Ascending aorta (tissue), 2 donors: Measurements from ENCODE around the gene NPAS3. TPM values are rescaled to one million over a fixed set of nuclear protein-coding genes. Genes with fewer than 3 reads are reported as not detected.

Experiments
- DNase-seq, 2 donors: peaks; one replicate each; pipeline ENCODE4 v3.0.0-alpha.2; 2019; ENCODE audit warnings: low spot score in 2 of 2
- H3K27ac ChIP-seq, 2 donors: fragments of 200-600 bp; sonication (generic); one replicate each; pipeline ENCODE4 v1.5.1; 2016 to 2017; ENCODE audit warnings: mild to moderate bottlenecking in 1 of 2
- H3K27me3 ChIP-seq: fragments of 200-600 bp; sonication (generic); one replicate; pipeline ENCODE4 v1.5.1; 2017
- H3K36me3 ChIP-seq, 2 donors: fragments of 200-600 bp; sonication (generic); one replicate each; pipeline ENCODE4 v1.5.1; 2016
- H3K4me1 ChIP-seq, 2 donors: fragments of 200-600 bp; sonication (generic); one replicate each; pipeline ENCODE4 v1.5.1; 2016 to 2017; ENCODE audit warnings: mild to moderate bottlenecking in 1 of 2
- H3K4me3 ChIP-seq, 2 donors: fragments of 200-600 bp; sonication (generic); one replicate each; pipeline ENCODE4 v1.5.1; 2016 to 2017; ENCODE audit warnings: mild to moderate bottlenecking in 1 of 2
- H3K9me3 ChIP-seq, 2 donors: fragments of 200-600 bp; sonication (generic); one replicate each; pipeline ENCODE4 v1.5.1; 2016
- CTCF ChIP-seq, 3 experiments: fragments of 200-600 bp in 2 of 3; fragments of 450-650 bp in 1 of 3; sonication (generic) in 2 of 3; IDR thresholded peaks; one replicate each; pipeline ENCODE4 v1.5.1; 2016 to 2019; ENCODE audit warnings: antibody characterized with exemption in 3 of 3, mild to moderate bottlenecking in 1 of 3, moderate library complexity in 1 of 3
- intact Hi-C: fragments of 100-400 bp; cut with DNase I; formaldehyde crosslinking; loops from one replicate; pipeline ENCODE4 v1.15.1; 2023
- total RNA-seq: library from RNA; depleted of rRNA; stranded (reverse); fragments of >200 nt; gene quantifications from one replicate; pipeline ENCODE4 v1.1.0, GENCODE V29; 2016

Gene NPAS3
- total RNA-seq, 1 donor from 2014 or later = not detected

GRCh38 chr14:33704481-33704880, 765.8 kb downstream of the NPAS3 start:
- no peak for TF ChIP-seq CTCF (IDR thresholded peaks at IDR 0.05)
- intact Hi-C loops = no loop called here
- no peak overlapping the region for H3K4me3 ChIP-seq
- H3K27ac ChIP-seq = no peak overlapping the region
- no peaks in the 10 kb centered on the region for H3K27me3 ChIP-seq
- H3K36me3 ChIP-seq = no peaks in the 10 kb centered on the region
- H3K9me3 ChIP-seq = no peaks in the 10 kb centered on the region
- H3K4me1 ChIP-seq = no peaks in the 10 kb centered on the region
- DNase-seq = no peak

DNA sequence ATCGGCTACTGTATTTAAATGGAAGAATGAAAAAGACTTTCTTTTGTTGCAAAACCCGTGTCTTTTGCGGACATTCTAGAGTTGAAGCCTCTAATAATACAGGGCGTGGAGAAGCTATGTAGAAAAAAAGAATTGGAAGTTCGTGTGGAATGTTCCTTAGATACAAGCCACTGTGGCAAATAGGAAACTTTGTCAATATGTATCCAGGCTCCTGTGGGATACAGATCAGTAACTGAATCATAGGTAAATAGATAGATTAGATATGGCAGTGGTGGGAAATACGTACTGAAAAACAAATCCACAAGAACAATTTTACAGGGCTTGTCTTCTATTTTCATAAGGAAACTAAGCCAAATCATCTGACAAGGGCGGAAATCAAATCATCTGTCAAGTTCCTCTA, 766.8 kb downstream of the NPAS3 start:
- no peak for TF ChIP-seq CTCF (IDR thresholded peaks at IDR 0.05)
- DNase-seq = no peak
- Histone ChIP-seq H3K36me3 (no peaks in the 10 kb centered on the region), H3K9me3 (no peaks in the 10 kb centered on the region), H3K4me1 (no peaks in the 10 kb centered on the region), H3K27me3 (no peaks in the 10 kb centered on the region), H3K27ac (no peak overlapping the region), H3K4me3 (no peak overlapping the region)
- intact Hi-C loops = no loop called here

- H3K27me3 ChIP-seq = no peaks in the 10 kb centered on the region
- intact Hi-C loops = no loop called here
- no peaks in the 10 kb centered on the region for H3K4me1 ChIP-seq
- no peak overlapping the region for H3K4me3 ChIP-seq
- no peak for DNase-seq
- H3K9me3 ChIP-seq = no peaks in the 10 kb centered on the region
- no peak for TF ChIP-seq CTCF (IDR thresholded peaks at IDR 0.05)
- H3K27ac ChIP-seq = no peak overlapping the region
- H3K36me3 ChIP-seq = no peaks in the 10 kb centered on the region
Measured at GRCh38 chr14:33707716-33708115, 769.0 kb downstream of the NPAS3 start.

- H3K9me3 ChIP-seq = no peaks in the 10 kb centered on the region
- no peaks in the 10 kb centered on the region for H3K4me1 ChIP-seq
- intact Hi-C loops = no loop called here
- no peak for TF ChIP-seq CTCF (IDR thresholded peaks at IDR 0.05)
- no peak overlapping the region for H3K4me3 ChIP-seq
- no peak overlapping the region for H3K27ac ChIP-seq
- no peak for DNase-seq
- H3K27me3 ChIP-seq = no peaks in the 10 kb centered on the region
- no peaks in the 10 kb centered on the region for H3K36me3 ChIP-seq
Measured at GRCh38 chr14:33709283-33709682, 770.6 kb downstream of the NPAS3 start.

DNA sequence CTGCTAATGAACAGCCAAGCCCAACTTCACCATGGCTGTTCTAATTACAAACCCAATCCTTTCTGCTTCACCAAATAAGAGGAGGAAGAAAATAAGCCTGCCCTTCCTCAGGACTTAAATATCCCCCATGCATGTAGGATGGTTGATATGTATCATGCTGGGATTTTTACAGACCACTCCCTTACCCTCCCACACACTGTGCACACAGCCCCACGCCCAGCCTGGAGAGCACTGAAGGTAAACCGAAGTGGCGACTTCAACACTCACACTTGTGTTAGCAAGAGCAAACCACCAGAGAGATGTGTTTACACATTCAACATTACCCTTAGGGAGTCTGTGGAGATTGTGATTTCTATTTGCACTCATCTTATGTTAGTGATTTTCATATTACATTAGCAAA, 771.0 kb downstream of the NPAS3 start:
- no peak for TF ChIP-seq CTCF (IDR thresholded peaks at IDR 0.05)
- no peak overlapping the region for H3K27ac ChIP-seq
- H3K4me1 ChIP-seq = no peaks in the 10 kb centered on the region
- H3K9me3 ChIP-seq = no peaks in the 10 kb centered on the region
- DNase-seq = no peak
- H3K36me3 ChIP-seq = no peaks in the 10 kb centered on the region
- intact Hi-C loops = no loop called here
- no peaks in the 10 kb centered on the region for H3K27me3 ChIP-seq
- H3K4me3 ChIP-seq = no peak overlapping the region

- Histone ChIP-seq H3K36me3 (no peaks in the 10 kb centered on the region), H3K27ac (no peak overlapping the region), H3K27me3 (no peaks in the 10 kb centered on the region), H3K4me1 (no peaks in the 10 kb centered on the region), H3K9me3 (no peaks in the 10 kb centered on the region), H3K4me3 (no peak overlapping the region)
- no peak for DNase-seq
- intact Hi-C loops = no loop called here
- no peak for TF ChIP-seq CTCF (IDR thresholded peaks at IDR 0.05)
Measured at GRCh38 chr14:33710273-33710672, 771.6 kb downstream of the NPAS3 start.
